ENCODE data around the gene RAF1.
"Not testable (repeated sequence)": the region's sequence is repeated elsewhere in the genome, so short reads cannot be mapped to it uniquely, and the experiment has no call there.

DNA sequence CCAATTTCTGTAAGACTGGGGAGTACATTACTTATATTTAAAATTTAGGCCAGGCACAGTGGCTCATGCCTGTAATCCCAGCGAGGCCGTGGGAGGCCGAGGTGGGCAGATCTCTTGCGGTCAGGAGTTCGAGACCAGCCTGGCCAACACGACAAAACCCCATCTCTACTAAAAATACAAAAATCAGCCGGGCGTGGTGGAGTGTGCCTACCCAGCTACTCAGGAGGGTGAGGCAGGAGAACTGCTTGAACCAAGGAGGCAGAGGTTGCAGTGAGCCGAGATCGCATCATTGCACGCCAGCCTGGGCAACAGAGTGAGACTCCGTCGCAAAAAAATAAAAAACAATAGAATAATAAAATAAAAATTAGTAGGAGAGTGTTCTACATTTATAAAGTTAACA is 2.5 kb downstream of the RAF1 start:
- TF ChIP-seq, protein P1, sequence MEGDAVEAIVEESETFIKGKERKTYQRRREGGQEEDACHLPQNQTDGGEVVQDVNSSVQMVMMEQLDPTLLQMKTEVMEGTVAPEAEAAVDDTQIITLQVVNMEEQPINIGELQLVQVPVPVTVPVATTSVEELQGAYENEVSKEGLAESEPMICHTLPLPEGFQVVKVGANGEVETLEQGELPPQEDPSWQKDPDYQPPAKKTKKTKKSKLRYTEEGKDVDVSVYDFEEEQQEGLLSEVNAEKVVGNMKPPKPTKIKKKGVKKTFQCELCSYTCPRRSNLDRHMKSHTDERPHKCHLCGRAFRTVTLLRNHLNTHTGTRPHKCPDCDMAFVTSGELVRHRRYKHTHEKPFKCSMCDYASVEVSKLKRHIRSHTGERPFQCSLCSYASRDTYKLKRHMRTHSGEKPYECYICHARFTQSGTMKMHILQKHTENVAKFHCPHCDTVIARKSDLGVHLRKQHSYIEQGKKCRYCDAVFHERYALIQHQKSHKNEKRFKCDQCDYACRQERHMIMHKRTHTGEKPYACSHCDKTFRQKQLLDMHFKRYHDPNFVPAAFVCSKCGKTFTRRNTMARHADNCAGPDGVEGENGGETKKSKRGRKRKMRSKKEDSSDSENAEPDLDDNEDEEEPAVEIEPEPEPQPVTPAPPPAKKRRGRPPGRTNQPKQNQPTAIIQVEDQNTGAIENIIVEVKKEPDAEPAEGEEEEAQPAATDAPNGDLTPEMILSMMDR (IDR thresholded peaks at IDR 0.05 in 2 of 3, conservative IDR thresholded peaks at IDR 0.05 in 1 of 3; ENCODE audit: insufficient read depth in 2 of 3, low read depth in 1 of 3, low read length in 3 of 3), result not testable (repeated sequence)
- TF ChIP-seq POLR2A (conservative IDR thresholded peaks at IDR 0.05); NBN (IDR thresholded peaks at IDR 0.05; ENCODE audit: low read depth); NCOA4 (IDR thresholded peaks at IDR 0.05; ENCODE audit: partially characterized antibody); SMC3 (conservative IDR thresholded peaks at IDR 0.05; ENCODE audit: insufficient read depth, low read depth, low read length); PRMT5 (CRISPR knock-in tag; IDR thresholded peaks at IDR 0.05); ZBTB7A (IDR thresholded peaks at IDR 0.05; ENCODE audit: borderline replicate concordance, control insufficient read depth, low read depth, low read length); SRF (CRISPR knock-in tag; IDR thresholded peaks at IDR 0.05); CBX2 (IDR thresholded peaks at IDR 0.05; ENCODE audit: insufficient read depth, low read length, poor library complexity, severe bottlenecking); JUND (IDR thresholded peaks at IDR 0.05; ENCODE audit: borderline replicate concordance, low read depth, low read length); JUND (tag; IDR thresholded peaks at IDR 0.05; ENCODE audit: borderline replicate concordance, low read depth, low read length): not testable (repeated sequence)

Measured in K562 (cell line).